Left kidney (tissue), 2 donors: ENCODE measurements around the gene CEP112. TPM values are rescaled to one million over a fixed set of nuclear protein-coding genes. Genes with fewer than 3 reads are reported as not detected.
"Not testable (repeated sequence)": the region's sequence is repeated elsewhere in the genome, so short reads cannot be mapped to it uniquely, and the experiment has no call there.

Experiments used
- DNase-seq: peaks from one replicate; pipeline ENCODE4 v3.0.0-alpha.2; 2013
- polyA plus RNA-seq: library from polyadenylated mRNA; unstranded; fragments of 120-200 nt; gene quantifications from one replicate; pipeline ENCODE4 v1.2.1, GENCODE V29; 2013; ENCODE audit not compliant: insufficient read length

CEP112 gene
- polyA plus RNA-seq, 1 donor = 16.5 TPM

- DNase-seq = no peak
These were observed 408.0 kb downstream of the CEP112 start for GRCh38 chr17:65783845-65784334.

- not testable (repeated sequence) for DNase-seq
These were observed 409.7 kb downstream of the CEP112 start for GRCh38 chr17:65782104-65782706.

GRCh38 chr17:65780111-65780510, 411.8 kb downstream of the CEP112 start:
- no peak for DNase-seq

GRCh38 chr17:65776890-65777289, 415.0 kb downstream of the CEP112 start:
- no peak for DNase-seq

GRCh38 chr17:65774787-65775186, 417.1 kb downstream of the CEP112 start:
- no peak for DNase-seq

GRCh38 chr17:65772989-65773388, 418.9 kb downstream of the CEP112 start:
- DNase-seq = no peak

- DNase-seq = no peak
These were observed 420.2 kb downstream of the CEP112 start for GRCh38 chr17:65771704-65772103.

- DNase-seq = no peak
These were observed 428.1 kb downstream of the CEP112 start for GRCh38 chr17:65763786-65764185.

GRCh38 chr17:65762973-65763372, 429.0 kb downstream of the CEP112 start:
- DNase-seq = no peak

GRCh38 chr17:65759532-65759931, 432.4 kb downstream of the CEP112 start:
- no peak for DNase-seq

GRCh38 chr17:65756760-65757159, 435.2 kb downstream of the CEP112 start:
- no peak for DNase-seq

GRCh38 chr17:65755799-65756198, 436.1 kb downstream of the CEP112 start:
- no peak for DNase-seq

- no peak for DNase-seq
These were observed 437.3 kb downstream of the CEP112 start for GRCh38 chr17:65754630-65755029.

- no peak for DNase-seq
These were observed 437.9 kb downstream of the CEP112 start for GRCh38 chr17:65754081-65754480.

GRCh38 chr17:65753348-65753747, 438.6 kb downstream of the CEP112 start:
- DNase-seq = no peak

GRCh38 chr17:65751263-65751662, 440.7 kb downstream of the CEP112 start:
- DNase-seq = no peak

- no peak for DNase-seq
These were observed 441.3 kb downstream of the CEP112 start for GRCh38 chr17:65750631-65751115.

- no peak for DNase-seq
These were observed 441.8 kb downstream of the CEP112 start for GRCh38 chr17:65750166-65750565.

GRCh38 chr17:65749479-65749878, 442.5 kb downstream of the CEP112 start:
- DNase-seq = no peak

- DNase-seq = no peak
These were observed 446.7 kb downstream of the CEP112 start for GRCh38 chr17:65745241-65745640.

GRCh38 chr17:65743308-65743655, 448.7 kb downstream of the CEP112 start:
- no peak for DNase-seq

GRCh38 chr17:65742403-65743307, 449.3 kb downstream of the CEP112 start:
- DNase-seq = no peak

- no peak for DNase-seq
These were observed 450.2 kb downstream of the CEP112 start for GRCh38 chr17:65741710-65742109.
